Endothelial cell of umbilical vein (primary cell): ENCODE data around the gene SLC25A1. TPM values are rescaled to one million over a fixed set of nuclear protein-coding genes. Genes with fewer than 3 reads are reported as not detected.

Experiments
- BruUV-seq: library from RNA; stranded (reverse); fragments of 400-500 nt; replicated peaks from 2 replicates; lab custom pipeline; 2021; lab: Mats Ljungman, UMichigan
- CTCF ChIA-PET: fragments of 300-600, 350-600 bp; sonication (Branson Sonifier 250); formaldehyde crosslinking; loops from one replicate; lab custom pipeline; 2021; ENCODE audit warnings: antibody characterized with exemption, inconsistent platforms; lab: Charles Lee
- POLR2A ChIA-PET: fragments of 300-600, 350-600 bp; sonication (Branson Sonifier 250); formaldehyde crosslinking; loops from one replicate; lab custom pipeline; 2021; ENCODE audit warnings: antibody characterized with exemption, inconsistent platforms; lab: Charles Lee
- DNase-seq: peaks from one replicate; pipeline ENCODE4 v3.0.0-alpha.2; 2011; ENCODE audit warnings: low read depth, low spot score
- FAIRE-seq: peaks from 2 replicates; lab custom pipeline; 2011; peaks lifted over from hg19 to GRCh38; lab: Jason Lieb, UNC
- H2AFZ ChIP-seq: 2 replicates; pipeline ENCODE4 v1.6.0; 2012; ENCODE audit warnings: low read depth, low read length, control low read depth, inconsistent platforms
- H3K27ac ChIP-seq: 2 replicates; pipeline ENCODE4 v1.5.1; 2011; ENCODE audit warnings: low read depth, mild to moderate bottlenecking, control low read depth, low read length, moderate library complexity; ENCODE audit not compliant: insufficient read depth
- H3K27me3 ChIP-seq, 2 experiments: 2 replicates each; pipeline versions ENCODE4 v1.6.0 to v1.6.1; 2011; ENCODE audit warnings: low read length in 2 of 2, mixed read lengths in 1 of 2; ENCODE audit not compliant: control insufficient read depth in 2 of 2, insufficient read depth in 2 of 2
- H3K36me3 ChIP-seq, 2 experiments: 2 replicates in 1 of 2; 3 replicates in 1 of 2; pipeline ENCODE4 v1.5.1; 2011; ENCODE audit warnings: low read length in 2 of 2, mild to moderate bottlenecking in 1 of 2, moderate library complexity in 1 of 2; ENCODE audit not compliant: control insufficient read depth in 2 of 2, insufficient read depth in 2 of 2; ENCODE audit errors: extremely low read depth in 1 of 2
- H3K4me1 ChIP-seq: 3 replicates; pipeline ENCODE4 v1.5.1; 2011; ENCODE audit warnings: mild to moderate bottlenecking, low read length; ENCODE audit not compliant: control insufficient read depth, insufficient read depth; ENCODE audit errors: extremely low read depth
- H3K4me2 ChIP-seq: 2 replicates; pipeline ENCODE4 v1.6.1; 2011; ENCODE audit warnings: low read length, control low read depth, mixed read lengths; ENCODE audit not compliant: insufficient read depth
- H3K4me3 ChIP-seq, 3 experiments: fragments of 200-600 bp in 1 of 3; sonication (generic), shearing (Covaris generic) in 1 of 3; replicated peaks in 1 of 3; 2 replicates each; pipeline ENCODE4 v1.5.1; 2011 to 2016; ENCODE audit warnings: control low read depth in 3 of 3, low read length in 3 of 3, mild to moderate bottlenecking in 2 of 3, inconsistent platforms in 1 of 3, low read depth in 1 of 3, moderate library complexity in 1 of 3; ENCODE audit not compliant: insufficient read depth in 1 of 3
- H3K79me2 ChIP-seq: 2 replicates; pipeline ENCODE4 v1.6.0; 2012; ENCODE audit warnings: low read length, inconsistent platforms; ENCODE audit not compliant: control insufficient read depth, insufficient read depth
- H3K9ac ChIP-seq: replicated peaks from 2 replicates; pipeline ENCODE3; 2011; ENCODE audit warnings: low read length, control low read depth; ENCODE audit not compliant: insufficient read depth; ENCODE audit errors: extremely low read depth
- H3K9me1 ChIP-seq: replicated peaks from 3 replicates; pipeline ENCODE4 v1.6.0; 2011; ENCODE audit warnings: mild to moderate bottlenecking, low read length; ENCODE audit not compliant: control insufficient read depth, insufficient read depth; ENCODE audit errors: extremely low read depth
- H3K9me3 ChIP-seq: replicated peaks from 2 replicates; pipeline ENCODE4 v1.5.1; 2012; ENCODE audit warnings: low read length, inconsistent platforms; ENCODE audit not compliant: control insufficient read depth, insufficient read depth
- H4K20me1 ChIP-seq: replicated peaks from 2 replicates; pipeline ENCODE3; 2011; ENCODE audit warnings: mild to moderate bottlenecking, low read length; ENCODE audit not compliant: control insufficient read depth, insufficient read depth; ENCODE audit errors: extremely low read depth
- EZH2 ChIP-seq: IDR thresholded peaks from 2 replicates; pipeline ENCODE4 v1.6.1; 2012; ENCODE audit warnings: borderline replicate concordance, low read depth, mild to moderate bottlenecking, moderate library complexity, low read length, inconsistent platforms; ENCODE audit not compliant: severe bottlenecking
- GATA2 ChIP-seq: IDR thresholded peaks from 2 replicates; pipeline ENCODE4 v1.7.0; 2011; ENCODE audit warnings: low read depth, mild to moderate bottlenecking, moderate library complexity, mixed read lengths, low read length; ENCODE audit not compliant: insufficient read length, insufficient read depth
- JUN ChIP-seq: IDR thresholded peaks from 2 replicates; pipeline ENCODE4 v1.6.1; 2011; ENCODE audit warnings: borderline replicate concordance, low read depth; ENCODE audit not compliant: insufficient read length, insufficient read depth
- MAX ChIP-seq: IDR thresholded peaks from 2 replicates; pipeline ENCODE4 v1.6.1; 2011; ENCODE audit not compliant: insufficient read depth, insufficient read length
- MYC ChIP-seq: IDR thresholded peaks from one replicate; pipeline ENCODE4 v1.6.1; 2011; ENCODE audit warnings: mild to moderate bottlenecking, low read depth, low read length
- POLR2A ChIP-seq: IDR thresholded peaks from 2 replicates; pipeline ENCODE4 v1.6.1; 2012; ENCODE audit warnings: low read depth, mild to moderate bottlenecking, control low read depth, low read length
- dilution Hi-C: fragments of 300-500 bp; cut with MboI; formaldehyde crosslinking; loops from one replicate; pipeline ENCODE4 v1.15.0; 2019; ENCODE audit warnings: low sequenced_read_pairs; ENCODE audit not compliant: extremely low pct_ligation_motif_present
- intact Hi-C: fragments of 100-400 bp; cut with micrococcal nuclease; formaldehyde crosslinking; loops from one replicate; pipeline ENCODE4 v1.10.0; 2022
- polyA plus RNA-seq, 4 experiments: library from polyadenylated mRNA; depleted of rRNA in 3 of 4; stranded (reverse) in 3 of 4; unstranded in 1 of 4; fragments of >200 nt; gene quantifications; 2 replicates each; pipeline versions ENCODE4 v1.2.1 to v1.2.3, GENCODE V29; 2011 to 2012; ENCODE audit warnings: missing spikeins in 1 of 4
- total RNA-seq: library from RNA; stranded (reverse); gene quantifications from 2 replicates; pipeline ENCODE4 v1.2.3, GENCODE V29; 2021
- TF ChIP-seq, protein P1 (sequence below), 2 donors: IDR thresholded peaks; 1 replicate in 1 of 2; 2 replicates in 1 of 2; pipeline ENCODE4 v1.5.1; 2011; ENCODE audit warnings: low read length in 2 of 2, mild to moderate bottlenecking in 2 of 2, moderate library complexity in 2 of 2, control low read depth in 1 of 2, inconsistent platforms in 1 of 2, low read depth in 1 of 2; ENCODE audit not compliant: insufficient read depth in 1 of 2; ENCODE audit errors: extremely low read depth in 1 of 2

SLC25A1 gene
- total and polyA plus RNA-seq, 2 donors (not counting 3 experiments of a cell fraction or from before 2014, with no cell fraction given): 80.0 to 94.5 TPM

DNA sequence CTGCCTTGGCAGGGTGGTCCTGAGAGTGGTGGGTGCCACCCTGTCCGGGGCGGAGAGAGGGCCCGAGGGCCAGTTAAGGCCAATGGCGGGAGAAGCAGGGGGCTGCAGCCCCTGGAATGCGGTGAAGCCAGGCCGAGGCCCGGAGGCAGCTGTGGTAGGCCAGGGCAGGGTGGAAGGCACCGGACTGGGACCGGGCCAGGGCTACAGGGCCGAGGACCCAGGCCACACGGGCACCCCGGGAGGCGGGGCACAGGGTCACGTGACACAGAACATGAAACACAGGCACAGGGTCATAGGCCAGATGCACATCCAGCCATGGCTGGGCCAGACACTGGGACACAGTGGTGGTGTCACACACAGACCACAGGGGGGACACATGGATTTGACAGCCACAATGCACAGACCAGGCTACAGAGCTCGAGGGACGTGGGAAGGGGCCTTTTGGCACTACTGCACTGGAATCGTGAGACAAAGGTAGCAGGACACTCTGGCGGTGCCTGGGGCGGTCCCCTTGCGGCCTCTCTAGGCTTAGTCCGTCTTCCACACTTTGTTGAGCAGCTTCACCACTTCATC, 2.8 kb downstream of the SLC25A1 start:
- Histone ChIP-seq H3K4me3 (no peak overlapping the region), H3K27me3 (no peaks in the 10 kb centered on the region), H3K4me1 (peaks cover 22% of the 10 kb centered on the region), H2AFZ (no peak overlapping the region), H3K27ac (no peak overlapping the region), H3K9me3 (no peaks in the 10 kb centered on the region), H3K9ac (no peak overlapping the region), H3K36me3 (peaks cover 0 to 5% of the 10 kb centered on the region in 2 experiments), H3K4me2 (no peak overlapping the region), H3K79me2 (peaks cover 36% of the 10 kb centered on the region), H3K9me1 (no peaks in the 10 kb centered on the region), H4K20me1 (no peaks in the 10 kb centered on the region)
- ChIA-PET POLR2A (no interaction called here), CTCF (interaction anchor here (1.6 kb wide), 1 partner anchor 32 kb away, joined by 5 read pairs; the partner anchor contains the start of gene ESS2)
- DNase-seq (no peak), FAIRE-seq (no peak)
- intact Hi-C loops (loop anchor here (5.0 kb wide), 1 partner anchor 272 kb away; the partner anchor contains the start of gene C22orf39), dilution Hi-C loops (no loop called here)
- no TSS peak for BruUV-seq
- TF ChIP-seq MYC: no peak
- TF ChIP-seq EZH2: no peak
- TF ChIP-seq GATA2: no peak
- TF ChIP-seq MAX: no peak
- TF ChIP-seq JUN: no peak

GRCh38 chr22:19175026-19175601, 3.4 kb downstream of the SLC25A1 start:
- H3K4me3 ChIP-seq: no peak overlapping the region
- intact Hi-C loops: loop anchor here (5.0 kb wide), 1 partner anchor 272 kb away; the partner anchor contains the start of gene C22orf39
- POLR2A ChIA-PET: no interaction called here

More at GRCh38 chr22:19175026-19175601, 3.4 kb downstream of the SLC25A1 start:
- no TSS peak for BruUV-seq
- Histone ChIP-seq H4K20me1 (no peaks in the 10 kb centered on the region), H3K9me1 (no peaks in the 10 kb centered on the region), H3K4me1 (peaks cover 25% of the 10 kb centered on the region), H3K27me3 (no peaks in the 10 kb centered on the region), H3K79me2 (peaks cover 36% of the 10 kb centered on the region), H3K4me2 (no peak overlapping the region), H2AFZ (no peak overlapping the region), H3K27ac (no peak overlapping the region), H3K9ac (no peak overlapping the region), H3K36me3 (peaks cover 0 to 5% of the 10 kb centered on the region in 2 experiments), H3K9me3 (no peaks in the 10 kb centered on the region)
- DNase-seq (no peak), FAIRE-seq (no peak)
- CTCF ChIA-PET: interaction anchor here (1.6 kb wide), 1 partner anchor 31 kb away, joined by 5 read pairs; the partner anchor contains the start of gene ESS2
- dilution Hi-C loops: no loop called here
- no peak for TF ChIP-seq MAX
- TF ChIP-seq POLR2A: no peak
- TF ChIP-seq GATA2: no peak
- no peak for TF ChIP-seq MYC
- TF ChIP-seq, protein P1, sequence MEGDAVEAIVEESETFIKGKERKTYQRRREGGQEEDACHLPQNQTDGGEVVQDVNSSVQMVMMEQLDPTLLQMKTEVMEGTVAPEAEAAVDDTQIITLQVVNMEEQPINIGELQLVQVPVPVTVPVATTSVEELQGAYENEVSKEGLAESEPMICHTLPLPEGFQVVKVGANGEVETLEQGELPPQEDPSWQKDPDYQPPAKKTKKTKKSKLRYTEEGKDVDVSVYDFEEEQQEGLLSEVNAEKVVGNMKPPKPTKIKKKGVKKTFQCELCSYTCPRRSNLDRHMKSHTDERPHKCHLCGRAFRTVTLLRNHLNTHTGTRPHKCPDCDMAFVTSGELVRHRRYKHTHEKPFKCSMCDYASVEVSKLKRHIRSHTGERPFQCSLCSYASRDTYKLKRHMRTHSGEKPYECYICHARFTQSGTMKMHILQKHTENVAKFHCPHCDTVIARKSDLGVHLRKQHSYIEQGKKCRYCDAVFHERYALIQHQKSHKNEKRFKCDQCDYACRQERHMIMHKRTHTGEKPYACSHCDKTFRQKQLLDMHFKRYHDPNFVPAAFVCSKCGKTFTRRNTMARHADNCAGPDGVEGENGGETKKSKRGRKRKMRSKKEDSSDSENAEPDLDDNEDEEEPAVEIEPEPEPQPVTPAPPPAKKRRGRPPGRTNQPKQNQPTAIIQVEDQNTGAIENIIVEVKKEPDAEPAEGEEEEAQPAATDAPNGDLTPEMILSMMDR (IDR thresholded peaks at IDR 0.05; ENCODE audit: extremely low read depth in 1 of 2, insufficient read depth in 1 of 2, low read depth in 1 of 2, low read length in 2 of 2): no peak
